ENCODE results near the gene RND1.
"Not testable (repeated sequence)": the region's sequence is repeated elsewhere in the genome, so short reads cannot be mapped to it uniquely, and the experiment has no call there.

RND1 gene

DNA sequence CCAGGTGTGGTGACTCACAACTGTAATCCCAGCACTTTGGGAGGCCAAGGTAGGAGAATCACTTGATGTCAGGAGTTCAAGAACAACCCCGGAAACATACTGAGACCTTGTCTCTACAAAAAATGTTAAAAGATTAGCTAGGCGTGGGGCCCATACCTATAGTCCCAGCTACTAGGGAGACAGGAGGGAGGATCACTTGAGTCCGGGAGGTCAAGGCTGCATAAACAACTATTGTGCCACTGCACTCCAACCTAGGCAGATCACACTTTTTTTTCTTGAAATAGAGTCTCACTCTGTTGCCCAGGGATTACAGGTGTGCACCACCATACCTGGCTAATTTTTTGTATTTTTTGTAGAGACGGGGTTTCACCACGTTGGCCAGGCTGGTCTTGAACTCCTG is 6.1 kb downstream of the RND1 start:
- TF ChIP-seq, protein P1, sequence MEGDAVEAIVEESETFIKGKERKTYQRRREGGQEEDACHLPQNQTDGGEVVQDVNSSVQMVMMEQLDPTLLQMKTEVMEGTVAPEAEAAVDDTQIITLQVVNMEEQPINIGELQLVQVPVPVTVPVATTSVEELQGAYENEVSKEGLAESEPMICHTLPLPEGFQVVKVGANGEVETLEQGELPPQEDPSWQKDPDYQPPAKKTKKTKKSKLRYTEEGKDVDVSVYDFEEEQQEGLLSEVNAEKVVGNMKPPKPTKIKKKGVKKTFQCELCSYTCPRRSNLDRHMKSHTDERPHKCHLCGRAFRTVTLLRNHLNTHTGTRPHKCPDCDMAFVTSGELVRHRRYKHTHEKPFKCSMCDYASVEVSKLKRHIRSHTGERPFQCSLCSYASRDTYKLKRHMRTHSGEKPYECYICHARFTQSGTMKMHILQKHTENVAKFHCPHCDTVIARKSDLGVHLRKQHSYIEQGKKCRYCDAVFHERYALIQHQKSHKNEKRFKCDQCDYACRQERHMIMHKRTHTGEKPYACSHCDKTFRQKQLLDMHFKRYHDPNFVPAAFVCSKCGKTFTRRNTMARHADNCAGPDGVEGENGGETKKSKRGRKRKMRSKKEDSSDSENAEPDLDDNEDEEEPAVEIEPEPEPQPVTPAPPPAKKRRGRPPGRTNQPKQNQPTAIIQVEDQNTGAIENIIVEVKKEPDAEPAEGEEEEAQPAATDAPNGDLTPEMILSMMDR (IDR thresholded peaks at IDR 0.05; ENCODE audit: low read depth, low read length, missing control alignments), result no peak
- DNase-seq (ENCODE audit: extremely low read depth, low read depth), result no peak
- H3K4me3 ChIP-seq (replicated peaks; ENCODE audit: low read depth, low read length), result no peak overlapping the region

- TF ChIP-seq, protein P1 (IDR thresholded peaks at IDR 0.05; ENCODE audit: low read depth, low read length, missing control alignments), result no peak
- no peak overlapping the region for H3K4me3 ChIP-seq (replicated peaks; ENCODE audit: low read depth, low read length)
- DNase-seq (ENCODE audit: extremely low read depth, low read depth), result no peak
Measured at GRCh38 chr12:48858043-48858442, 7.6 kb downstream of the RND1 start.

DNA sequence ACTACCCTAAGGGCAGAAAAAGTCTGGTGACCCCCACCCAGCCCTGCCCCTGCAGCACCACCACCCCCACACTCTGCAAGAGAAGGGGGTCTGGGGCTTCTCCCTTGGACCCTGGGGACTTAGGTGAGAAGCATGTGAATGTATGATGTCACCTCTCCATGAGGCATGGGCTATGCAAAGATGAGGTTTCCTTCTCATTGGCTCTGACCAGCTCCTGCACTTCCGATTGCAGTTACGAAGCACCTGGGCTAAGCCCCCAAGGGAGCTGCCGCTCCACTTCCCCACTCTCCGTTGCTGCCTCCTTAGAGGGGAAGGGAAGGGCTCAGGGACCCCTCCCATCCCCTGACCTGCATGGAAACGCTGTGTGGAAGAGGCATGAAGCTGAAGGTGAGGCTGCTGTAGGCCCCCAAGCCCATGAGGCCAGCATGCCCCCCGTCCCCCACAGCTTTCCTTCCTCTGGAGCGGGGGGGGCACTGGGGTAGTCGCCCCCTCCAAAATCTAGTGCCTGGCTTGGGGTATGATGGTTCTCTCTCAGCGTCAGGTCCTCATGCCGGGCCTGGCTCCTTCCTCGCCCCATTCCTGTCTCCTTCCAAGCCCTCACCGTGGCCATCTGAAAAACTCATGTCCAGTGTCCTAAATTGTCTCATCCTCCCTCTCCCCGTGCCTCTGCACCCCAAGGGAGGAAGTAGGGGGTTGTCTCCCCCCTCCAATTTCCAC is 8.2 kb downstream of the RND1 start:
- TF ChIP-seq, protein P1 (IDR thresholded peaks at IDR 0.05; ENCODE audit: low read depth, low read length, missing control alignments), result no peak
- DNase-seq (ENCODE audit: extremely low read depth, low read depth), result no peak
- H3K4me3 ChIP-seq (replicated peaks; ENCODE audit: low read depth, low read length), result no peak overlapping the region

DNA sequence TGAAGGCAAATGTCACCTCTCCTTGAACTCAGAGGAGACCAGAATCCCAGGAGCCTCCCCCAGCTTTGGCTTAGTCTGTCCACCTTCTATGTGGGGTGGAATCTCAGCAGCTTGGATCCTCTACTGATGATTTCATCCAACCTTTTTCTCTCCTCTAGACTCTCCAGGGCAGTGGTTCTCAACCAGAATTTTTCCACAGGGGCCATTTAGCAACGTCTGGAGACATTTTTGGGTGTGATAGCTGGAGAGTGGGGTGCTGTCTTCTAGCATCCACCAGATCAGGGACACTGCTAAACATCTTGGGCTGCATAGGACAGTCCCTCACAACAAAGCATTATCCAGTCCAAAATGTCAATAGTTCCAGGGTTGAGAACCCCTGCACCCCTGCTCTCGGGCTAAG is 9.3 kb downstream of the RND1 start:
- no peak for DNase-seq (ENCODE audit: extremely low read depth, low read depth)
- no peak overlapping the region for H3K4me3 ChIP-seq (replicated peaks; ENCODE audit: low read depth, low read length)
- TF ChIP-seq, protein P1 (IDR thresholded peaks at IDR 0.05; ENCODE audit: low read depth, low read length, missing control alignments), result no peak

DNA sequence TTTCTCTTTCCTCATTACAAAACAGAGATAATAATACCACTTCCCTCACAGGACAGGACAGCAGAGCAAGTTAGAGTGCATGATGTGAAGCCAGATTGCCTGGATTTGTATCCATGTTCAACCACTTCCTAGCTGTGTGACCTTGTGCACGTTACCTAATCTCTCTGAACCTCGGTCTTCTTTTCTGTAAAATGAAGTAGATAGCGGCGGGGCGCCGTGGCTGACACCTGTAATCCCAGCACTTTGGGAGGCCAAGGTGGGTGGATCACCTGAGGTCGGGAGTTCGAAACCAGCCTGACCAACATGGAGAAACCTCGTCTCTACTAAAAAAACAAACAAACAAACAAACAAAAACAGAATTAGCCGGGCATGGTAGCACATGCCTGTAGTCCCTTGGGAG is 10.7 kb downstream of the RND1 start:
- H3K4me3 ChIP-seq (replicated peaks; ENCODE audit: low read depth, low read length); DNase-seq (ENCODE audit: extremely low read depth, low read depth): not testable (repeated sequence)

DNA sequence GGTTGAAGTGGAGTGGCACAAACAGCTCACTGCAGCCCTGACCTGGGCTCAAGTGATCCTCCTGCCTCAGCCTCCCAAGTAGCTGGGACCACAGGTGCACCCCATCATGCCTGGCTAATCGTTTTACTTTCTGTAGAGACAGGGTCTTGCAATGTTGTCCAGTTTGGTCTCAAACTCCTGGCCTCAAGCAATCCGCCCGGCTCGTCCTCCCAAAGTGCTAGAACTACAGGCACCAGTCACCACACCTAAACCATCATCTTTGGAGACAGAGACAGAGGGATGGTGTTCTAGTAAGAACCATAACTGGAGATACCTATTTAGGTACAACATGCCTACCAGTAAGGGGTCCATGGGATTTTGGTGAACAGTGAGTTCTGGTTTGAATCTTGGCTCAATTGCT is 11.2 kb downstream of the RND1 start:
- no peak overlapping the region for H3K4me3 ChIP-seq (replicated peaks; ENCODE audit: low read depth, low read length)
- DNase-seq (ENCODE audit: extremely low read depth, low read depth), result no peak
- TF ChIP-seq, protein P1 (IDR thresholded peaks at IDR 0.05; ENCODE audit: low read depth, low read length, missing control alignments), result no peak

DNA sequence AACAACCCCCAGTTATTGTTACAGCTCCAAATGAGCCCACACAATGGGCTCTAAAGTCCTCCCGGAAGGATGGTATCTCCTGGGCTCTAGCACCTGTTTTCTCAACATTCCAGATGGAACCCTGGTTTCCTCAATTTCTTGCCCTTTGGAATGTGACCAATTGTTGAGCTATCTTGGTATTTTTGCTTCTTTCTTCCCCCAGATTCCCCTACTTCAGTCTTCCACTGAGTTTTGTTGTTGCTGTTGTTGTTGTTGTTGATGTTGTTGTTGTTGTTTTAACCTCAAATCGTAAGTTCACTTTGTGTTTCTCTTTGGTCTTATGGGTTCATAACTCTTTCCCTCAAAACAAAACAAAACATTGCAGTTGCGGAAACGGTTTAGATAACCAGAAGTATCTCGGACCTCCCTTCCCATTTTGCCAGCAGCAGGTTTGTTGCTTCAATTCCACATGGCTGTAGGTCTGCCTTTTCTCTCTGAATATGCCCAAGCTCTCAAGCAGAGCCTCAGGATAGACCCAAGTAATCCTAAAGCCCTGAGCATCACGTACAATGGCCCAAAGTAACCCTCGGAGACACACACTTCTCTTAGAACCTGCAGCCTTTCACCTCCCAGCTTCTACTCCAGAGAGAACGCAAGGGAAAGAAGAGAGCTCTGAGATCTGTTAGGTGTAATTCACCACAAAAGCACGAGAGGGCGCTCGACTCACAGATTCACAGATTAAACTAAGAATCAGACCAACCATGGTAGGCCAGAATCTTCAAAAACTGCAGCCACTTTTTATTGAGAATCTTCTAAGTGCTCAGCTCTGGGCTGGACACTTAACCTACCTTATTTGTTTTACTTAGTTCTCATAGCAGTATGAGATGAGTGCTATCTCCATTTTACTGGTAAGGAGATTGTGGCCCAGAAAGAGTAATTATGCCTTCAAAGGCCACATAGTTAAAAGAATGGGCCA is 12.7 kb downstream of the RND1 start:
- peak overlapping the region; percentile 97 for H3K4me3 ChIP-seq (replicated peaks; ENCODE audit: low read depth, low read length)
- TF ChIP-seq, protein P1 (IDR thresholded peaks at IDR 0.05; ENCODE audit: low read depth, low read length, missing control alignments), result peak; percentile 79
- peak; percentile 82 for DNase-seq (ENCODE audit: extremely low read depth, low read depth)
